Spleen (tissue), 7 donors: ENCODE data around the gene BPIFA1.

ENCODE experiments used
- CTCF ChIP-seq, 11 experiments: fragments of 200-600 bp in 7 of 11; fragments of 450-650 bp in 4 of 11; sonication (generic) in 4 of 11; IDR thresholded peaks in 8 of 11; conservative IDR thresholded peaks in 3 of 11; 1 replicate in 7 of 11; 2 replicates in 4 of 11; pipeline versions ENCODE4 v1.4.0 to v1.8.0; 2016 to 2021; ENCODE audit warnings: antibody characterized with exemption in 11 of 11, inconsistent platforms in 4 of 11, mild to moderate bottlenecking in 1 of 11
- POLR2A ChIP-seq, 3 donors: fragments of 450-650 bp; IDR thresholded peaks; one replicate each; pipeline ENCODE4 v1.5.1; 2017; ENCODE audit warnings: antibody characterized with exemption in 3 of 3, mild to moderate bottlenecking in 1 of 3
- POLR2AphosphoS5 ChIP-seq, 3 donors: sonication (generic); formaldehyde crosslinking; IDR thresholded peaks; one replicate each; pipeline ENCODE4 v1.5.1; 2017; ENCODE audit warnings: antibody characterized with exemption in 3 of 3
- donor health status: DM: no; HTN: no; CAD: no; lungs with moderate emphysema.
- donor health status: DM: no; HTN: no; CAD: no.
- donor health status: DM: no; HTN: no; CAD: no.

- TF ChIP-seq CTCF (IDR thresholded peaks at IDR 0.05 in 8 of 11, conservative IDR thresholded peaks at IDR 0.05 in 3 of 11): no peak
- TF ChIP-seq POLR2A (IDR thresholded peaks at IDR 0.05): no peak
- no peak for TF ChIP-seq POLR2AphosphoS5 (IDR thresholded peaks at IDR 0.05)
Observed at GRCh38 chr20:33279261-33279910, 43.6 kb downstream of the BPIFA1 start.
